HL-60 (cell line): Measurements from ENCODE around the gene PC.

ENCODE experiments used
- CTCF ChIP-seq: IDR thresholded peaks from one replicate; pipeline ENCODE4 v1.5.1; 2011; ENCODE audit warnings: low read length, control low read depth, inconsistent platforms; ENCODE audit not compliant: insufficient read depth
- GABPA ChIP-seq: IDR thresholded peaks from 2 replicates; pipeline ENCODE4 v1.6.1; 2012; ENCODE audit warnings: low read depth
- POLR2AphosphoS5 ChIP-seq: IDR thresholded peaks from 2 replicates; pipeline ENCODE4 v1.6.1; 2012; ENCODE audit warnings: low read depth
- REST ChIP-seq: IDR thresholded peaks from 2 replicates; pipeline ENCODE4 v1.6.1; 2012; ENCODE audit warnings: low read depth; ENCODE audit not compliant: insufficient replicate concordance
- SPI1 ChIP-seq: IDR thresholded peaks from 2 replicates; pipeline ENCODE4 v1.6.1; 2012; ENCODE audit warnings: low read depth, mild to moderate bottlenecking, borderline replicate concordance

- TF ChIP-seq SPI1 (no peak), POLR2AphosphoS5 (no peak), CTCF (no peak), GABPA (no peak), REST (no peak)
These were observed 90.0 kb downstream of the PC start for GRCh38 chr11:66868082-66868725.
